Spleen (tissue), 11 donors: ENCODE measurements around the gene TIAM1. TPM values are rescaled to one million over a fixed set of nuclear protein-coding genes. Genes with fewer than 3 reads are reported as not detected.

Experiments used
- DNase-seq: peaks from one replicate; pipeline ENCODE4 v3.0.0-alpha.2; 2020
- H3K27ac ChIP-seq, 8 donors: fragments of 200-600 bp; sonication (generic) in 7 of 8; 1 replicate in 4 of 8; 2 replicates in 4 of 8; pipeline versions ENCODE4 v1.5.0 to v1.8.0; 2016 to 2021; ENCODE audit warnings: inconsistent platforms in 4 of 8, mild to moderate bottlenecking in 4 of 8, moderate library complexity in 1 of 8
- H3K27me3 ChIP-seq, 7 donors: fragments of 200-600 bp; sonication (generic) in 6 of 7; replicated peaks in 1 of 7; 1 replicate in 4 of 7; 2 replicates in 3 of 7; pipeline versions ENCODE4 v1.5.0 to v1.8.0; 2016 to 2021; ENCODE audit warnings: inconsistent platforms in 3 of 7, mild to moderate bottlenecking in 1 of 7
- H3K36me3 ChIP-seq, 6 donors: fragments of 200-600 bp; sonication (generic) in 5 of 6; 1 replicate in 4 of 6; 2 replicates in 2 of 6; pipeline versions ENCODE4 v1.5.0 to v1.8.0; 2016 to 2021; ENCODE audit warnings: inconsistent platforms in 2 of 6
- H3K4me1 ChIP-seq, 6 donors: fragments of 200-600 bp; sonication (generic) in 5 of 6; 1 replicate in 3 of 6; 2 replicates in 3 of 6; pipeline versions ENCODE4 v1.5.0 to v1.8.0; 2016 to 2021; ENCODE audit warnings: inconsistent platforms in 3 of 6
- H3K4me3 ChIP-seq, 8 donors: fragments of 200-600 bp; sonication (generic) in 7 of 8; 1 replicate in 4 of 8; 2 replicates in 4 of 8; pipeline versions ENCODE4 v1.5.0 to v1.8.0; 2016 to 2021; ENCODE audit warnings: inconsistent platforms in 4 of 8, mild to moderate bottlenecking in 4 of 8, moderate library complexity in 2 of 8
- H3K9me3 ChIP-seq, 8 donors: fragments of 200-600 bp; sonication (generic) in 7 of 8; 1 replicate in 4 of 8; 2 replicates in 4 of 8; pipeline versions ENCODE4 v1.5.0 to v1.8.0; 2016 to 2021; ENCODE audit warnings: inconsistent platforms in 4 of 8
- CTCF ChIP-seq, 11 experiments: fragments of 200-600 bp in 7 of 11; fragments of 450-650 bp in 4 of 11; sonication (generic) in 4 of 11; IDR thresholded peaks in 8 of 11; conservative IDR thresholded peaks in 3 of 11; 1 replicate in 7 of 11; 2 replicates in 4 of 11; pipeline versions ENCODE4 v1.4.0 to v1.8.0; 2016 to 2021; ENCODE audit warnings: antibody characterized with exemption in 11 of 11, inconsistent platforms in 4 of 11, mild to moderate bottlenecking in 1 of 11
- POLR2A ChIP-seq, 3 donors: fragments of 450-650 bp; IDR thresholded peaks; one replicate each; pipeline ENCODE4 v1.5.1; 2017; ENCODE audit warnings: antibody characterized with exemption in 3 of 3, mild to moderate bottlenecking in 1 of 3
- POLR2AphosphoS5 ChIP-seq, 3 donors: sonication (generic); formaldehyde crosslinking; IDR thresholded peaks; one replicate each; pipeline ENCODE4 v1.5.1; 2017; ENCODE audit warnings: antibody characterized with exemption in 3 of 3
- WGBS, 5 donors: extraction: QIAGEN DNeasy Blood & Tissue Kit in 3 of 5; methylation state at CpG; one replicate each; pipeline versions ENCODE4 v1.1.5 to v1.1.7; 2013 to 2018; 5-methylcytosine and 5-hydroxymethylcytosine counted together
- intact Hi-C: fragments of 100-400 bp; cut with DNase I; formaldehyde crosslinking; loops from one replicate; pipeline ENCODE4 v1.15.0; 2023; ENCODE audit warnings: low total_unique reads
- polyA plus RNA-seq, 3 donors: library from polyadenylated mRNA; stranded (reverse); fragments of 200-250 nt; gene quantifications; one replicate each; pipeline ENCODE4 v1.2.1, GENCODE V29; 2013
- total RNA-seq, 7 donors: library from RNA; depleted of rRNA in 3 of 7; stranded (reverse); fragments of >200 nt in 3 of 7; fragmentation: NEBNext Ultra II Directional in 4 of 7; extraction: Animal tissue kit (Norgen Biotek cat#: 25700) in 4 of 7; gene quantifications; one replicate each; pipeline versions ENCODE4 v1.1.0 to v1.2.1, GENCODE V29; 2016 to 2021
- donor health status: healthy with polysubstance abuse.
- donor health status: DM: no; HTN: no; CAD: no; lungs with moderate emphysema.
- donor health status: DM: no; HTN: no; CAD: no.
- donor health status: Bipolar disorder and iron deficiency.
- donor health status: healthy.
- donor health status: DM: no; HTN: no; CAD: no.
- donor health status: DM: yes; HTN: yes; CAD: no.

The TIAM1 gene
- total and polyA plus RNA-seq, 10 donors, result 1.9 to 35.0 (median 18.4) TPM

- TF ChIP-seq CTCF (IDR thresholded peaks at IDR 0.05 in 8 of 11, conservative IDR thresholded peaks at IDR 0.05 in 3 of 11) (no peak), POLR2A (IDR thresholded peaks at IDR 0.05) (no peak), POLR2AphosphoS5 (IDR thresholded peaks at IDR 0.05) (no peak)
- H3K27me3 ChIP-seq, result no peaks in the 10 kb centered on the region
- H3K9me3 ChIP-seq, result peaks cover 0 to under 1% (median 0%) of the 10 kb centered on the region in 8 donors
- intact Hi-C loops, result no loop called here
- no peaks in the 10 kb centered on the region for H3K4me1 ChIP-seq
- no peaks in the 10 kb centered on the region for H3K36me3 ChIP-seq
- no peak for DNase-seq
- 61 to 79% (median 70%) methylated on average over 9 of the region's 9 CpGs for WGBS, 5 donors
- no peak overlapping the region for H3K27ac ChIP-seq
- H3K4me3 ChIP-seq, result no peak overlapping the region
Measured at GRCh38 chr21:31282095-31282709, 61.9 kb downstream of the TIAM1 start.

- Histone ChIP-seq H3K36me3 (no peaks in the 10 kb centered on the region), H3K27me3 (no peaks in the 10 kb centered on the region), H3K9me3 (no peaks in the 10 kb centered on the region), H3K27ac (no peak overlapping the region), H3K4me3 (no peak overlapping the region), H3K4me1 (no peaks in the 10 kb centered on the region)
- WGBS, 5 donors, result 90 to 97% (median 95%) methylated on average over 1 of the region's 1 CpG
- intact Hi-C loops, result no loop called here
- TF ChIP-seq POLR2A (IDR thresholded peaks at IDR 0.05), result no peak
- TF ChIP-seq POLR2AphosphoS5 (IDR thresholded peaks at IDR 0.05), result no peak
- no peak for TF ChIP-seq CTCF (IDR thresholded peaks at IDR 0.05 in 8 of 11, conservative IDR thresholded peaks at IDR 0.05 in 3 of 11)
- DNase-seq, result no peak
Measured at GRCh38 chr21:31281561-31281960, 62.5 kb downstream of the TIAM1 start.

- no peaks in the 10 kb centered on the region for H3K9me3 ChIP-seq
- DNase-seq, result no peak
- no peaks in the 10 kb centered on the region for H3K36me3 ChIP-seq
- H3K27ac ChIP-seq, result no peak overlapping the region
- intact Hi-C loops, result no loop called here
- H3K27me3 ChIP-seq, result no peaks in the 10 kb centered on the region
- 89 to 95% (median 91%) methylated on average over 9 of the region's 9 CpGs for WGBS, 5 donors
- no peak overlapping the region for H3K4me3 ChIP-seq
- TF ChIP-seq CTCF (IDR thresholded peaks at IDR 0.05 in 8 of 11, conservative IDR thresholded peaks at IDR 0.05 in 3 of 11), result no peak
- no peak for TF ChIP-seq POLR2A (IDR thresholded peaks at IDR 0.05)
- TF ChIP-seq POLR2AphosphoS5 (IDR thresholded peaks at IDR 0.05), result no peak
- no peaks in the 10 kb centered on the region for H3K4me1 ChIP-seq
Measured at GRCh38 chr21:31279986-31280385, 64.1 kb downstream of the TIAM1 start.

- peaks cover 0 to under 1% (median 0%) of the 10 kb centered on the region in 8 donors for H3K9me3 ChIP-seq
- intact Hi-C loops, result no loop called here
- no peak for TF ChIP-seq POLR2A (IDR thresholded peaks at IDR 0.05)
- no peak for TF ChIP-seq CTCF (IDR thresholded peaks at IDR 0.05 in 8 of 11, conservative IDR thresholded peaks at IDR 0.05 in 3 of 11)
- TF ChIP-seq POLR2AphosphoS5 (IDR thresholded peaks at IDR 0.05), result no peak
- H3K27me3 ChIP-seq, result no peaks in the 10 kb centered on the region
- WGBS, 5 donors, result 83 to 92% (median 91%) methylated on average over 8 of the region's 8 CpGs
- no peaks in the 10 kb centered on the region for H3K36me3 ChIP-seq
- H3K27ac ChIP-seq, result no peak overlapping the region
- H3K4me3 ChIP-seq, result no peak overlapping the region
- no peaks in the 10 kb centered on the region for H3K4me1 ChIP-seq
- no peak for DNase-seq
Measured at GRCh38 chr21:31279214-31279613, 64.8 kb downstream of the TIAM1 start.
